Caco-2 (cell line): ENCODE data around the gene SCUBE3. TPM values are rescaled to one million over a fixed set of nuclear protein-coding genes. Genes with fewer than 3 reads are reported as not detected.

Experiments used
- BruUV-seq: library from RNA; stranded (reverse); fragments of 400-500 nt; replicated peaks from 2 replicates; lab custom pipeline; 2021; lab: Mats Ljungman, UMichigan
- CTCF ChIA-PET: fragments of 300-600 bp; sonication (Branson Sonifier 250); formaldehyde crosslinking; loops from one replicate; lab custom pipeline; 2022; ENCODE audit warnings: antibody characterized with exemption; lab: Charles Lee
- POLR2A ChIA-PET: fragments of 300-600 bp; sonication (Branson Sonifier 250); formaldehyde crosslinking; loops from one replicate; lab custom pipeline; 2022; ENCODE audit warnings: antibody characterized with exemption; lab: Charles Lee
- DNase-seq, 2 experiments: peaks; one replicate each; pipeline versions ENCODE4 v3.0.0 to v3.0.0-alpha.2; 2020 to 2022
- H3K27me3 ChIP-seq: replicated peaks from 2 replicates; pipeline ENCODE4 v1.6.0; 2011; ENCODE audit warnings: low read length; ENCODE audit not compliant: control insufficient read depth, insufficient read depth
- H3K36me3 ChIP-seq: 2 replicates; pipeline ENCODE4 v1.5.1; 2011; ENCODE audit warnings: low read length; ENCODE audit not compliant: control insufficient read depth, insufficient read depth
- H3K4me1 ChIP-seq: fragments of 250-450 bp; sonication (Bioruptor Pico); 2 replicates; pipeline ENCODE4 v1.5.1; 2020; ENCODE audit warnings: mild to moderate bottlenecking
- H3K4me3 ChIP-seq: 2 replicates; pipeline ENCODE4 v1.5.1; 2011; ENCODE audit warnings: low read depth, mild to moderate bottlenecking, control low read depth, low read length
- H3K9me3 ChIP-seq: fragments of 250-450 bp; sonication (Bioruptor Pico); 2 replicates; pipeline ENCODE4 v1.5.1; 2020; ENCODE audit warnings: mild to moderate bottlenecking, moderate library complexity
- H3K27ac Mint-ChIP-seq: one replicate; pipeline ENCODE4 v1.8.0; 2022; ENCODE audit warnings: mixed read lengths; ENCODE audit not compliant: unreplicated experiment
- H3K27me3 Mint-ChIP-seq: one replicate; pipeline ENCODE4 v1.8.0; 2022; ENCODE audit warnings: mixed read lengths; ENCODE audit not compliant: insufficient read depth, unreplicated experiment
- H3K36me3 Mint-ChIP-seq: one replicate; pipeline ENCODE4 v1.8.0; 2022; ENCODE audit warnings: mild to moderate bottlenecking, mixed read lengths; ENCODE audit not compliant: insufficient read depth, unreplicated experiment
- H3K4me1 Mint-ChIP-seq: one replicate; pipeline ENCODE4 v1.8.0; 2022; ENCODE audit warnings: low read depth, mixed read lengths; ENCODE audit not compliant: unreplicated experiment
- H3K4me3 Mint-ChIP-seq: one replicate; pipeline ENCODE4 v1.8.0; 2022; ENCODE audit warnings: mild to moderate bottlenecking, moderate library complexity, mixed read lengths; ENCODE audit not compliant: unreplicated experiment
- H3K9me3 Mint-ChIP-seq: one replicate; pipeline ENCODE4 v1.8.0; 2022; ENCODE audit warnings: mixed read lengths; ENCODE audit not compliant: unreplicated experiment
- intact Hi-C: fragments of 100-400 bp; cut with micrococcal nuclease; formaldehyde crosslinking; loops from one replicate; pipeline ENCODE4 v1.10.0; 2022; ENCODE audit not compliant: unreplicated experiment
- total RNA-seq: library from RNA; stranded (reverse); gene quantifications from 2 replicates; pipeline ENCODE4 v1.2.3, GENCODE V29; 2022
- TF ChIP-seq, protein P1 (sequence below), 2 experiments: fragments of 200-600 bp in 1 of 2; IDR thresholded peaks; 1 replicate in 1 of 2; 2 replicates in 1 of 2; pipeline versions ENCODE4 v1.5.1 to v1.8.0; 2011 to 2022; ENCODE audit warnings: antibody characterized with exemption in 1 of 2, control low read depth in 1 of 2, inconsistent platforms in 1 of 2, low read depth in 1 of 2, low read length in 1 of 2, mild to moderate bottlenecking in 1 of 2, moderate library complexity in 1 of 2; ENCODE audit not compliant: insufficient read depth in 1 of 2, severe bottlenecking in 1 of 2, unreplicated experiment in 1 of 2

The SCUBE3 gene
- total RNA-seq, 1 experiment from 2014 or later = 1.3 TPM

DNA sequence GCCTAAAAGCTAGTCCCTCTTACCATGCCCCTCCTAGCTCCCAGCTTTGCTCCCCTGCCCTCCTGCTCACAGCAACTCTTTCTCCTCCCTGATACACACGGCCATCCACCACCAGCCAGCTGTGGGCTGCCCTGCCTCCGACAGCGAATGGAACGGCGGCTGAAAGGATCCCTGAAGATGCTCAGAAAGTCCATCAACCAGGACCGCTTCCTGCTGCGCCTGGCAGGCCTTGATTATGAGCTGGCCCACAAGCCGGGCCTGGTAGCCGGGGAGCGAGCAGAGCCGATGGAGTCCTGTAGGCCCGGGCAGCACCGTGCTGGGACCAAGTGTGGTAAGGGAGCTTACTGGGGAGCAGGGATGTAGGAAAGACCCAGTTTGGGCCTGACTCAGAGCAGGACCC, 29.1 kb downstream of the SCUBE3 start:
- ChIA-PET POLR2A (no interaction called here), CTCF (interaction anchor here (0.6 to 3.2 kb wide), 2 partner anchors 17 to 97 kb away, joined by 3 to 19 read pairs; partner anchors contain the start of gene ZNF76)
- no peak overlapping the region for H3K27ac Mint-ChIP-seq
- no peaks in the 10 kb centered on the region for H3K27me3 ChIP-seq
- H3K9me3 Mint-ChIP-seq = no peaks in the 10 kb centered on the region
- peaks cover 13% of the 10 kb centered on the region for H3K4me1 Mint-ChIP-seq
- no peaks in the 10 kb centered on the region for H3K27me3 Mint-ChIP-seq
- TF ChIP-seq, protein P1, sequence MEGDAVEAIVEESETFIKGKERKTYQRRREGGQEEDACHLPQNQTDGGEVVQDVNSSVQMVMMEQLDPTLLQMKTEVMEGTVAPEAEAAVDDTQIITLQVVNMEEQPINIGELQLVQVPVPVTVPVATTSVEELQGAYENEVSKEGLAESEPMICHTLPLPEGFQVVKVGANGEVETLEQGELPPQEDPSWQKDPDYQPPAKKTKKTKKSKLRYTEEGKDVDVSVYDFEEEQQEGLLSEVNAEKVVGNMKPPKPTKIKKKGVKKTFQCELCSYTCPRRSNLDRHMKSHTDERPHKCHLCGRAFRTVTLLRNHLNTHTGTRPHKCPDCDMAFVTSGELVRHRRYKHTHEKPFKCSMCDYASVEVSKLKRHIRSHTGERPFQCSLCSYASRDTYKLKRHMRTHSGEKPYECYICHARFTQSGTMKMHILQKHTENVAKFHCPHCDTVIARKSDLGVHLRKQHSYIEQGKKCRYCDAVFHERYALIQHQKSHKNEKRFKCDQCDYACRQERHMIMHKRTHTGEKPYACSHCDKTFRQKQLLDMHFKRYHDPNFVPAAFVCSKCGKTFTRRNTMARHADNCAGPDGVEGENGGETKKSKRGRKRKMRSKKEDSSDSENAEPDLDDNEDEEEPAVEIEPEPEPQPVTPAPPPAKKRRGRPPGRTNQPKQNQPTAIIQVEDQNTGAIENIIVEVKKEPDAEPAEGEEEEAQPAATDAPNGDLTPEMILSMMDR (IDR thresholded peaks at IDR 0.05; ENCODE audit: insufficient read depth in 1 of 2, low read depth in 1 of 2, low read length in 1 of 2, severe bottlenecking in 1 of 2, unreplicated experiment in 1 of 2) = no peak
- no TSS peak for BruUV-seq
- intact Hi-C loops = no loop called here
- H3K36me3 ChIP-seq = no peaks in the 10 kb centered on the region; the same call in none of the 2 replicates
- no peak for DNase-seq
- no peaks in the 10 kb centered on the region for H3K36me3 Mint-ChIP-seq
- H3K4me3 Mint-ChIP-seq = no peak overlapping the region
- H3K4me1 ChIP-seq = no peaks in the 10 kb centered on the region
- no peaks in the 10 kb centered on the region for H3K9me3 ChIP-seq
- no peak overlapping the region for H3K4me3 ChIP-seq

DNA sequence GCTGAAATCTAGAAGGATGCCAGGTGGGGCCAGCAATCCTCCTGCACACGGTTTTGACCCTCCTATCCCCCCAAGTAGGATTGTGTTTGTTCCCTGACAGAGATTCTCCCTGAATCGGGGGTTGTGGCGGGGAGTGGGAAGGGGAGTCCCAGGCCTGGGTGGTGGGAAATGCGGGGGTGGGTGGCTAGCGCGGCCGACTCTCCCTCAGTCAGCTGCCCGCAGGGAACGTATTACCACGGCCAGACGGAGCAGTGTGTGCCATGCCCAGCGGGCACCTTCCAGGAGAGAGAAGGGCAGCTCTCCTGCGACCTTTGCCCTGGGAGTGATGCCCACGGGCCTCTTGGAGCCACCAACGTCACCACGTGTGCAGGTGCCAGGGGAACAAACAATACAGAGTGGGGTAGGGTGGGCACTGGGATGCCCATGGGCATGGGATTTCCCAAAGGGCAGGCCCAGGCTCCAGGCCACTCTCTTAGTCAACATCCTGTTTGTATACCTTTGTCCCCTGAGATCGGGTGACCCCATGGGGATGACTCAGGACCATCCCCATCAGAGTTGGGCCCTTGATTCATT, 29.7 kb downstream of the SCUBE3 start:
- no peaks in the 10 kb centered on the region for H3K36me3 Mint-ChIP-seq
- Histone ChIP-seq H3K9me3 (no peaks in the 10 kb centered on the region), H3K4me1 (no peaks in the 10 kb centered on the region), H3K27me3 (no peaks in the 10 kb centered on the region), H3K4me3 (no peak overlapping the region), H3K36me3 (no peaks in the 10 kb centered on the region; the same call in none of the 2 replicates)
- no peak overlapping the region for H3K4me3 Mint-ChIP-seq
- H3K27ac Mint-ChIP-seq = no peak overlapping the region
- H3K9me3 Mint-ChIP-seq = no peaks in the 10 kb centered on the region
- H3K4me1 Mint-ChIP-seq = peaks cover 13% of the 10 kb centered on the region
- no peak for DNase-seq
- POLR2A ChIA-PET = no interaction called here
- intact Hi-C loops = no loop called here
- H3K27me3 Mint-ChIP-seq = no peaks in the 10 kb centered on the region
- TF ChIP-seq, protein P1 (IDR thresholded peaks at IDR 0.05; ENCODE audit: insufficient read depth in 1 of 2, low read depth in 1 of 2, low read length in 1 of 2, severe bottlenecking in 1 of 2, unreplicated experiment in 1 of 2) = no peak
- BruUV-seq = no TSS peak
- CTCF ChIA-PET = interaction anchor here (0.6 kb wide), 1 partner anchor 16 kb away, joined by 3 read pairs; the partner anchor contains the start of gene ZNF76

GRCh38 chr6:35244551-35244950, 30.8 kb downstream of the SCUBE3 start:
- intact Hi-C loops = no loop called here
- DNase-seq = no peak
- Histone ChIP-seq H3K36me3 (no peaks in the 10 kb centered on the region; the same call in none of the 2 replicates), H3K4me1 (no peaks in the 10 kb centered on the region), H3K27me3 (no peaks in the 10 kb centered on the region), H3K4me3 (no peak overlapping the region), H3K9me3 (no peaks in the 10 kb centered on the region)
- Mint-ChIP-seq H3K4me1 (peaks cover 13% of the 10 kb centered on the region), H3K27ac (no peak overlapping the region), H3K27me3 (no peaks in the 10 kb centered on the region), H3K36me3 (no peaks in the 10 kb centered on the region), H3K9me3 (no peaks in the 10 kb centered on the region), H3K4me3 (no peak overlapping the region)
- ChIA-PET POLR2A (no interaction called here), CTCF (no interaction called here)
- TF ChIP-seq, protein P1 (IDR thresholded peaks at IDR 0.05; ENCODE audit: insufficient read depth in 1 of 2, low read depth in 1 of 2, low read length in 1 of 2, severe bottlenecking in 1 of 2, unreplicated experiment in 1 of 2) = no peak
- no TSS peak for BruUV-seq
